Endothelial cell of umbilical vein (primary cell): ENCODE results near the gene HES2. TPM values are rescaled to one million over a fixed set of nuclear protein-coding genes. Genes with fewer than 3 reads are reported as not detected.
A peak's percentile ranks its signal among the peaks of the same experiment; 100 is the strongest.

Source experiments
- BruUV-seq: library from RNA; stranded (reverse); fragments of 400-500 nt; replicated peaks from 2 replicates; lab custom pipeline; 2021; lab: Mats Ljungman, UMichigan
- CTCF ChIA-PET: fragments of 300-600, 350-600 bp; sonication (Branson Sonifier 250); formaldehyde crosslinking; loops from one replicate; lab custom pipeline; 2021; ENCODE audit warnings: antibody characterized with exemption, inconsistent platforms; lab: Charles Lee
- POLR2A ChIA-PET: fragments of 300-600, 350-600 bp; sonication (Branson Sonifier 250); formaldehyde crosslinking; loops from one replicate; lab custom pipeline; 2021; ENCODE audit warnings: antibody characterized with exemption, inconsistent platforms; lab: Charles Lee
- DNase-seq: peaks from one replicate; pipeline ENCODE4 v3.0.0-alpha.2; 2011; ENCODE audit warnings: low read depth, low spot score
- FAIRE-seq: peaks from 2 replicates; lab custom pipeline; 2011; peaks lifted over from hg19 to GRCh38; lab: Jason Lieb, UNC
- H2AFZ ChIP-seq: 2 replicates; pipeline ENCODE4 v1.6.0; 2012; ENCODE audit warnings: low read depth, low read length, control low read depth, inconsistent platforms
- H3K27ac ChIP-seq: 2 replicates; pipeline ENCODE4 v1.5.1; 2011; ENCODE audit warnings: low read depth, mild to moderate bottlenecking, control low read depth, low read length, moderate library complexity; ENCODE audit not compliant: insufficient read depth
- H3K27me3 ChIP-seq, 2 experiments: 2 replicates each; pipeline versions ENCODE4 v1.6.0 to v1.6.1; 2011; ENCODE audit warnings: low read length in 2 of 2, mixed read lengths in 1 of 2; ENCODE audit not compliant: control insufficient read depth in 2 of 2, insufficient read depth in 2 of 2
- H3K36me3 ChIP-seq, 2 experiments: 2 replicates in 1 of 2; 3 replicates in 1 of 2; pipeline ENCODE4 v1.5.1; 2011; ENCODE audit warnings: low read length in 2 of 2, mild to moderate bottlenecking in 1 of 2, moderate library complexity in 1 of 2; ENCODE audit not compliant: control insufficient read depth in 2 of 2, insufficient read depth in 2 of 2; ENCODE audit errors: extremely low read depth in 1 of 2
- H3K4me1 ChIP-seq: 3 replicates; pipeline ENCODE4 v1.5.1; 2011; ENCODE audit warnings: mild to moderate bottlenecking, low read length; ENCODE audit not compliant: control insufficient read depth, insufficient read depth; ENCODE audit errors: extremely low read depth
- H3K4me2 ChIP-seq: 2 replicates; pipeline ENCODE4 v1.6.1; 2011; ENCODE audit warnings: low read length, control low read depth, mixed read lengths; ENCODE audit not compliant: insufficient read depth
- H3K4me3 ChIP-seq, 3 experiments: fragments of 200-600 bp in 1 of 3; sonication (generic), shearing (Covaris generic) in 1 of 3; replicated peaks in 1 of 3; 2 replicates each; pipeline ENCODE4 v1.5.1; 2011 to 2016; ENCODE audit warnings: control low read depth in 3 of 3, low read length in 3 of 3, mild to moderate bottlenecking in 2 of 3, inconsistent platforms in 1 of 3, low read depth in 1 of 3, moderate library complexity in 1 of 3; ENCODE audit not compliant: insufficient read depth in 1 of 3
- H3K79me2 ChIP-seq: 2 replicates; pipeline ENCODE4 v1.6.0; 2012; ENCODE audit warnings: low read length, inconsistent platforms; ENCODE audit not compliant: control insufficient read depth, insufficient read depth
- H3K9ac ChIP-seq: replicated peaks from 2 replicates; pipeline ENCODE3; 2011; ENCODE audit warnings: low read length, control low read depth; ENCODE audit not compliant: insufficient read depth; ENCODE audit errors: extremely low read depth
- H3K9me1 ChIP-seq: replicated peaks from 3 replicates; pipeline ENCODE4 v1.6.0; 2011; ENCODE audit warnings: mild to moderate bottlenecking, low read length; ENCODE audit not compliant: control insufficient read depth, insufficient read depth; ENCODE audit errors: extremely low read depth
- H3K9me3 ChIP-seq: replicated peaks from 2 replicates; pipeline ENCODE4 v1.5.1; 2012; ENCODE audit warnings: low read length, inconsistent platforms; ENCODE audit not compliant: control insufficient read depth, insufficient read depth
- H4K20me1 ChIP-seq: replicated peaks from 2 replicates; pipeline ENCODE3; 2011; ENCODE audit warnings: mild to moderate bottlenecking, low read length; ENCODE audit not compliant: control insufficient read depth, insufficient read depth; ENCODE audit errors: extremely low read depth
- EZH2 ChIP-seq: IDR thresholded peaks from 2 replicates; pipeline ENCODE4 v1.6.1; 2012; ENCODE audit warnings: borderline replicate concordance, low read depth, mild to moderate bottlenecking, moderate library complexity, low read length, inconsistent platforms; ENCODE audit not compliant: severe bottlenecking
- dilution Hi-C: fragments of 300-500 bp; cut with MboI; formaldehyde crosslinking; loops from one replicate; pipeline ENCODE4 v1.15.0; 2019; ENCODE audit warnings: low sequenced_read_pairs; ENCODE audit not compliant: extremely low pct_ligation_motif_present
- intact Hi-C: fragments of 100-400 bp; cut with micrococcal nuclease; formaldehyde crosslinking; loops from one replicate; pipeline ENCODE4 v1.10.0; 2022
- polyA plus RNA-seq, 4 experiments: library from polyadenylated mRNA; depleted of rRNA in 3 of 4; stranded (reverse) in 3 of 4; unstranded in 1 of 4; fragments of >200 nt; gene quantifications; 2 replicates each; pipeline versions ENCODE4 v1.2.1 to v1.2.3, GENCODE V29; 2011 to 2012; ENCODE audit warnings: missing spikeins in 1 of 4
- total RNA-seq: library from RNA; stranded (reverse); gene quantifications from 2 replicates; pipeline ENCODE4 v1.2.3, GENCODE V29; 2021
- TF ChIP-seq, protein P1 (sequence below), 2 donors: IDR thresholded peaks; 1 replicate in 1 of 2; 2 replicates in 1 of 2; pipeline ENCODE4 v1.5.1; 2011; ENCODE audit warnings: low read length in 2 of 2, mild to moderate bottlenecking in 2 of 2, moderate library complexity in 2 of 2, control low read depth in 1 of 2, inconsistent platforms in 1 of 2, low read depth in 1 of 2; ENCODE audit not compliant: insufficient read depth in 1 of 2; ENCODE audit errors: extremely low read depth in 1 of 2

HES2 gene
- total and polyA plus RNA-seq, 2 donors (not counting 3 experiments of a cell fraction or from before 2014, with no cell fraction given), result 3.6 to 9.4 TPM

GRCh38 chr1:6418668-6419396 is 887 bp downstream of the HES2 start:
- Histone ChIP-seq H3K27ac (no peak overlapping the region), H3K9me3 (no peaks in the 10 kb centered on the region), H3K9ac (no peak overlapping the region), H3K4me2 (peak overlapping the region; percentile 9), H3K4me1 (peaks cover 33% of the 10 kb centered on the region), H3K36me3 (no peaks in the 10 kb centered on the region), H3K79me2 (no peaks in the 10 kb centered on the region), H4K20me1 (no peaks in the 10 kb centered on the region), H3K27me3 (peaks cover 4 to 8% of the 10 kb centered on the region in 2 experiments), H3K4me3 (peak overlapping the region in 1 of 3 experiments; percentile 34), H2AFZ (no peak overlapping the region), H3K9me1 (no peaks in the 10 kb centered on the region)
- ChIA-PET POLR2A (no interaction called here), CTCF (interaction anchor here (0.6 to 11.1 kb wide), 6 partner anchors 10 to 61 kb away, joined by 3 to 202 read pairs (median 4); no protein-coding TSS in a partner anchor)
- dilution Hi-C loops, result no loop called here
- intact Hi-C loops, result no loop called here
- TF ChIP-seq, protein P1, sequence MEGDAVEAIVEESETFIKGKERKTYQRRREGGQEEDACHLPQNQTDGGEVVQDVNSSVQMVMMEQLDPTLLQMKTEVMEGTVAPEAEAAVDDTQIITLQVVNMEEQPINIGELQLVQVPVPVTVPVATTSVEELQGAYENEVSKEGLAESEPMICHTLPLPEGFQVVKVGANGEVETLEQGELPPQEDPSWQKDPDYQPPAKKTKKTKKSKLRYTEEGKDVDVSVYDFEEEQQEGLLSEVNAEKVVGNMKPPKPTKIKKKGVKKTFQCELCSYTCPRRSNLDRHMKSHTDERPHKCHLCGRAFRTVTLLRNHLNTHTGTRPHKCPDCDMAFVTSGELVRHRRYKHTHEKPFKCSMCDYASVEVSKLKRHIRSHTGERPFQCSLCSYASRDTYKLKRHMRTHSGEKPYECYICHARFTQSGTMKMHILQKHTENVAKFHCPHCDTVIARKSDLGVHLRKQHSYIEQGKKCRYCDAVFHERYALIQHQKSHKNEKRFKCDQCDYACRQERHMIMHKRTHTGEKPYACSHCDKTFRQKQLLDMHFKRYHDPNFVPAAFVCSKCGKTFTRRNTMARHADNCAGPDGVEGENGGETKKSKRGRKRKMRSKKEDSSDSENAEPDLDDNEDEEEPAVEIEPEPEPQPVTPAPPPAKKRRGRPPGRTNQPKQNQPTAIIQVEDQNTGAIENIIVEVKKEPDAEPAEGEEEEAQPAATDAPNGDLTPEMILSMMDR (IDR thresholded peaks at IDR 0.05; ENCODE audit: extremely low read depth in 1 of 2, insufficient read depth in 1 of 2, low read depth in 1 of 2, low read length in 2 of 2), result no peak
- TF ChIP-seq EZH2, result peak; percentile 51
- DNase-seq (no peak), FAIRE-seq (no peak)
- BruUV-seq, result no TSS peak
